H1 (cell line): ENCODE data around the gene BCAR3. TPM values are rescaled to one million over a fixed set of nuclear protein-coding genes. Genes with fewer than 3 reads are reported as not detected.
A peak's percentile ranks its signal among the peaks of the same experiment; 100 is the strongest.

Experiments used
- CTCF ChIA-PET: fragments of 300-600 bp; sonication (Branson Sonifier 250); formaldehyde crosslinking; loops from one replicate; lab custom pipeline; 2021; ENCODE audit not compliant: partially characterized antibody; lab: Charles Lee
- POLR2A ChIA-PET: fragments of 300-600 bp; sonication (Branson Sonifier 250); formaldehyde crosslinking; loops from one replicate; lab custom pipeline; 2021; ENCODE audit warnings: inconsistent platforms; ENCODE audit not compliant: partially characterized antibody; lab: Charles Lee
- DNase-seq, 2 experiments: peaks; one replicate each; pipeline versions ENCODE4 v3.0.0 to v3.0.0-alpha.2; 2010 to 2022; ENCODE audit warnings: low spot score in 2 of 2, low read depth in 1 of 2, mixed read lengths in 1 of 2
- FAIRE-seq: peaks from 2 replicates; lab custom pipeline; 2011; peaks lifted over from hg19 to GRCh38; lab: Jason Lieb, UNC
- H2AFZ ChIP-seq: 2 replicates; pipeline ENCODE4 v1.8.1; 2012; ENCODE audit warnings: low read length, inconsistent platforms
- H2AK5ac ChIP-seq: 2 replicates; pipeline ENCODE4 v1.6.1; 2013; ENCODE audit warnings: low read depth, low read length
- H2BK120ac ChIP-seq: replicated peaks from 2 replicates; pipeline ENCODE3; 2013; ENCODE audit warnings: low read depth, low read length, inconsistent platforms
- H2BK12ac ChIP-seq: 2 replicates; pipeline ENCODE4 v1.6.1; 2013; ENCODE audit warnings: low read depth, low read length
- H2BK15ac ChIP-seq: 2 replicates; pipeline ENCODE4 v1.6.1; 2013; ENCODE audit warnings: low read length
- H2BK20ac ChIP-seq: 2 replicates; pipeline ENCODE4 v1.6.1; 2013; ENCODE audit warnings: low read length
- H2BK5ac ChIP-seq: 2 replicates; pipeline ENCODE4 v1.6.1; 2013; ENCODE audit warnings: low read depth, low read length
- H3K14ac ChIP-seq: 2 replicates; pipeline ENCODE4 v1.6.1; 2013; ENCODE audit warnings: inconsistent platforms; ENCODE audit not compliant: insufficient read length
- H3K18ac ChIP-seq: 2 replicates; pipeline ENCODE4 v1.6.1; 2013; ENCODE audit warnings: low read length; ENCODE audit errors: extremely low read depth
- H3K23ac ChIP-seq: 2 replicates; pipeline ENCODE4 v1.6.1; 2013; ENCODE audit warnings: inconsistent platforms; ENCODE audit not compliant: insufficient read length
- H3K23me2 ChIP-seq: 2 replicates; pipeline ENCODE4 v1.6.1; 2013; ENCODE audit warnings: low read depth, low read length
- H3K27ac ChIP-seq: 2 replicates; pipeline ENCODE4 v1.6.1; 2011; ENCODE audit warnings: low read depth, low read length, inconsistent platforms
- H3K27me3 ChIP-seq, 4 experiments: replicated peaks in 1 of 4; 1 replicate in 1 of 4; 2 replicates in 3 of 4; pipeline versions ENCODE4 v1.6.1 to v1.8.1; 2011 to 2013; ENCODE audit warnings: low read length in 3 of 4, mild to moderate bottlenecking in 3 of 4, inconsistent platforms in 2 of 4, mixed read lengths in 2 of 4, moderate library complexity in 1 of 4; ENCODE audit not compliant: control insufficient read depth in 3 of 4, insufficient read depth in 3 of 4; ENCODE audit errors: extremely low read depth in 1 of 4
- H3K36me3 ChIP-seq, 4 experiments: 2 replicates each; pipeline versions ENCODE4 v1.6.1 to v1.8.1; 2011 to 2013; ENCODE audit warnings: mild to moderate bottlenecking in 4 of 4, low read length in 3 of 4, moderate library complexity in 2 of 4, control low read depth in 1 of 4, inconsistent platforms in 1 of 4; ENCODE audit not compliant: insufficient read depth in 4 of 4, control insufficient read depth in 2 of 4
- H3K4ac ChIP-seq: replicated peaks from 2 replicates; pipeline ENCODE3; 2013; ENCODE audit warnings: low read length, low read depth, mixed read lengths, inconsistent platforms; ENCODE audit not compliant: insufficient read length
- H3K4me1 ChIP-seq, 4 experiments: replicated peaks in 1 of 4; 1 replicate in 1 of 4; 2 replicates in 3 of 4; pipeline versions ENCODE4 v1.6.1 to v1.8.1; 2011 to 2013; ENCODE audit warnings: low read length in 3 of 4, inconsistent platforms in 2 of 4, mixed read lengths in 1 of 4; ENCODE audit not compliant: insufficient read depth in 4 of 4, control insufficient read depth in 3 of 4
- H3K4me2 ChIP-seq, 2 experiments: 2 replicates each; pipeline versions ENCODE4 v1.6.1 to v1.8.1; 2011 to 2013; ENCODE audit warnings: low read depth in 2 of 2, low read length in 2 of 2, control low read depth in 1 of 2, inconsistent platforms in 1 of 2, mild to moderate bottlenecking in 1 of 2; ENCODE audit not compliant: insufficient read depth in 1 of 2
- H3K4me3 ChIP-seq, 4 experiments: fragments of 200-600, 300-600 bp in 1 of 4; sonication (generic), shearing (Covaris generic), sonication (Bioruptor Twin) in 1 of 4; 2 replicates each; pipeline versions ENCODE4 v1.5.1 to v1.8.1; 2011 to 2016; ENCODE audit warnings: low read length in 4 of 4, low read depth in 3 of 4, control low read depth in 2 of 4, inconsistent platforms in 2 of 4, mild to moderate bottlenecking in 2 of 4, mixed read lengths in 1 of 4, moderate library complexity in 1 of 4; ENCODE audit not compliant: insufficient read depth in 2 of 4; ENCODE audit errors: extremely low read depth in 1 of 4
- H3K56ac ChIP-seq: replicated peaks from 2 replicates; pipeline ENCODE3; 2013; ENCODE audit warnings: low read depth, mild to moderate bottlenecking, mixed read lengths, low read length, inconsistent platforms; ENCODE audit not compliant: insufficient read length
- H3K79me1 ChIP-seq: 2 replicates; pipeline ENCODE4 v1.6.1; 2013; ENCODE audit warnings: low read depth, low read length, control low read depth
- H3K79me2 ChIP-seq, 2 experiments: 2 replicates each; pipeline versions ENCODE4 v1.6.1 to v1.8.1; 2012 to 2013; ENCODE audit warnings: low read length in 2 of 2, mild to moderate bottlenecking in 2 of 2, inconsistent platforms in 1 of 2; ENCODE audit not compliant: insufficient read depth in 2 of 2, control insufficient read depth in 1 of 2
- H3K9ac ChIP-seq, 4 experiments: replicated peaks in 1 of 4; 1 replicate in 1 of 4; 2 replicates in 3 of 4; pipeline versions ENCODE4 v1.6.1 to v1.8.1; 2011 to 2013; ENCODE audit warnings: low read depth in 3 of 4, low read length in 3 of 4, control low read depth in 2 of 4, mild to moderate bottlenecking in 2 of 4, moderate library complexity in 2 of 4, inconsistent platforms in 1 of 4; ENCODE audit errors: extremely low read depth in 1 of 4
- H3K9me3 ChIP-seq, 2 experiments: 2 replicates each; pipeline versions ENCODE4 v1.6.1 to v1.8.1; 2012 to 2013; ENCODE audit warnings: mild to moderate bottlenecking in 2 of 2, moderate library complexity in 2 of 2, control low read depth in 1 of 2, inconsistent platforms in 1 of 2, low read depth in 1 of 2, low read length in 1 of 2, mixed read lengths in 1 of 2; ENCODE audit not compliant: insufficient read depth in 2 of 2
- H4K20me1 ChIP-seq, 2 experiments: replicated peaks in 1 of 2; 2 replicates each; pipeline versions ENCODE3 to v1.8.1; 2011 to 2013; ENCODE audit warnings: inconsistent platforms in 2 of 2, low read length in 2 of 2, mild to moderate bottlenecking in 1 of 2; ENCODE audit not compliant: insufficient read depth in 2 of 2, control insufficient read depth in 1 of 2
- H4K5ac ChIP-seq: 2 replicates; pipeline ENCODE4 v1.6.1; 2013; ENCODE audit warnings: low read length, low read depth, mixed read lengths, inconsistent platforms; ENCODE audit not compliant: insufficient read length
- H4K8ac ChIP-seq: 2 replicates; pipeline ENCODE4 v1.8.0; 2013; ENCODE audit warnings: mild to moderate bottlenecking, moderate library complexity, low read length, inconsistent platforms; ENCODE audit not compliant: insufficient read depth; ENCODE audit errors: extremely low read depth
- H4K91ac ChIP-seq: replicated peaks from 2 replicates; pipeline ENCODE3; 2013; ENCODE audit warnings: low read length, mixed read lengths, inconsistent platforms; ENCODE audit not compliant: insufficient read length
- RBBP5 ChIP-seq: IDR thresholded peaks from 2 replicates; pipeline ENCODE4 v1.7.1; 2012; ENCODE audit warnings: low read depth, mild to moderate bottlenecking, inconsistent platforms, low read length, moderate library complexity, borderline replicate concordance
- WGBS, 2 experiments: shearing (Covaris generic) in 1 of 2; methylation state at CpG; one replicate each; pipeline versions ENCODE4 v1.1.6 to v1.1.7; 2013 to 2015; ENCODE audit warnings: low lambda C conversion rate in 2 of 2, mixed read lengths in 2 of 2, inconsistent platforms in 1 of 2, low coverage in 1 of 2, missing lambda C conversion rate in 1 of 2; ENCODE audit not compliant: insufficient replicate concordance in 2 of 2, insufficient coverage in 1 of 2, insufficient read length in 1 of 2; ENCODE audit errors: extremely low coverage in 1 of 2, missing lambda C conversion rate in 1 of 2; 5-methylcytosine and 5-hydroxymethylcytosine counted together
- polyA plus RNA-seq, 7 experiments: library from polyadenylated mRNA; depleted of rRNA in 3 of 7; stranded (reverse) in 5 of 7; unstranded in 2 of 7; fragments of >200 nt in 5 of 7; fragments of 200-250 nt in 2 of 7; gene quantifications; 1 replicate in 5 of 7; 2 replicates in 1 of 7; 4 replicates in 1 of 7; pipeline versions ENCODE4 v1.2.1 to v1.2.3, GENCODE V29; 2011 to 2013; ENCODE audit warnings: missing spikeins in 2 of 7, mixed read lengths in 2 of 7
- total RNA-seq: library from RNA; stranded (reverse); fragmentation: NEBNext Ultra II Directional; extraction: Animal tissue kit (Norgen Biotek cat#: 25700); gene quantifications from 2 replicates; pipeline ENCODE4 v1.2.1, GENCODE V29; 2021
- TF ChIP-seq, protein P1 (sequence below): IDR thresholded peaks from 2 replicates; pipeline ENCODE4 v1.6.1; 2012; ENCODE audit warnings: low read length, inconsistent platforms
- TF ChIP-seq, protein P2 (sequence below): IDR thresholded peaks from 2 replicates; pipeline ENCODE4 v1.6.1; 2012; ENCODE audit warnings: inconsistent platforms

BCAR3 gene
- total and polyA plus RNA-seq, 2 of the 8 experiments (the other 6 are each of a cell fraction or from before 2014, with no cell fraction given) = 5.6 to 9.2 TPM

DNA sequence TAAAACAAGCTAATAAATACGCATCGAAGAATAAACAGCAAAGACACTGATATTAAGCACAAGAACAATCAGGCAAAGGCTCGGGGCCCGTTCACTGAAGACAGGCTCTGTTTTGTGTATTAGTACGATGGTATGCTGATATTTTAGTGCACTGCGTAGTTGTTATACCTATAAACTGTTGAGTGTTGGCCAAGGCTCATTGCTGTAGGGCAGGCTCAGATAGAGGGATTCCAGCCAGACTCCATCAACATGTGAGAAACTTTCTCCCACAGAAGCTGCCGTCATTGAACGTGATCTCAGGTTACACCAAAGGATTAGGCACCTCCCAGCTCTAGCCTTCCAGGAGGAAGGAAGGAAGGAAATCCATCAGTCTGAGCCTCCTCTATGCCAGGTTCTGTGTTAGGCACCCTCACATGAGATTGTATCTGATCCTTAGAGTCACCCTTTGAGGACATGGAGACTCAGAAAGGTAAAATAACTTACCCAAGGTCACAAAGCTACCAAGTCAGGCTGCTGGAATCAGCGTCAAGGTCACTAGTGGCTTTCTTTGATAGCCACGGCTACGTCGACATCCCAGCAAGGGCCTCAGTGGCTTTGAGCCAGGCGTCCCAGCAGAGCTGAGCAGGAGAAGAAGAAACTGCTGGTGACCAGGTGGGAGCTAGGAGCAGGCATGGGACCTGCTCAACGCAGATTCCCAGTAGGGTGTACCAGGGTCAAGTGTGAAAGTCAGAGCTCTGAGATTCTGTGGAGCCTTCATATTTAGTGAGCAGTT lies 14.8 kb downstream of the BCAR3 start:
- Histone ChIP-seq H3K4me2 (0 out of 4 replicates have a peak overlapping the region, but pooled peaks have one; percentile 7 to 21), H2BK12ac (no peak overlapping the region), H3K23me2 (peaks cover 7% of the 10 kb centered on the region; the same call in 1 of the 2 replicates), H3K23ac (no peak overlapping the region), H2BK5ac (no peak overlapping the region), H3K27me3 (no peaks in the 10 kb centered on the region), H2AFZ (no peak overlapping the region), H3K4me3 (no peak overlapping the region), H3K18ac (no peak overlapping the region), H3K4ac (no peak overlapping the region), H3K79me2 (peaks cover 0 to 10% of the 10 kb centered on the region in 2 experiments; a peak in 1 of 4 replicates), H3K56ac (no peak overlapping the region), H3K9ac (no peak overlapping the region), H4K8ac (no peak overlapping the region), H4K5ac (no peak overlapping the region), H2BK15ac (no peak overlapping the region), H3K4me1 (peaks cover 6 to 26% (median 16%) of the 10 kb centered on the region in 4 experiments), H3K14ac (no peak overlapping the region), H3K36me3 (peaks cover 0 to 6% (median 0%) of the 10 kb centered on the region in 4 experiments; a peak in 1 of 8 replicates), H4K91ac (no peak overlapping the region), H4K20me1 (no peaks in the 10 kb centered on the region), H3K79me1 (peaks cover 6% of the 10 kb centered on the region; the same call in 1 of the 2 replicates), H2AK5ac (no peak overlapping the region), H3K9me3 (no peaks in the 10 kb centered on the region), H2BK20ac (no peak overlapping the region), H2BK120ac (no peak overlapping the region), H3K27ac (no peak overlapping the region)
- CTCF ChIA-PET = interaction anchor here (1.1 to 7.0 kb wide), 12 partner anchors 10 to 177 kb away, joined by 3 to 49 read pairs (median 4); no protein-coding TSS in a partner anchor
- no peak for DNase-seq
- WGBS, 2 experiments = 78% methylated on average over 14 of the region's 14 CpGs; no CpG with 5 or more reads in 1 of the 2 experiments
- TF ChIP-seq, protein P1, sequence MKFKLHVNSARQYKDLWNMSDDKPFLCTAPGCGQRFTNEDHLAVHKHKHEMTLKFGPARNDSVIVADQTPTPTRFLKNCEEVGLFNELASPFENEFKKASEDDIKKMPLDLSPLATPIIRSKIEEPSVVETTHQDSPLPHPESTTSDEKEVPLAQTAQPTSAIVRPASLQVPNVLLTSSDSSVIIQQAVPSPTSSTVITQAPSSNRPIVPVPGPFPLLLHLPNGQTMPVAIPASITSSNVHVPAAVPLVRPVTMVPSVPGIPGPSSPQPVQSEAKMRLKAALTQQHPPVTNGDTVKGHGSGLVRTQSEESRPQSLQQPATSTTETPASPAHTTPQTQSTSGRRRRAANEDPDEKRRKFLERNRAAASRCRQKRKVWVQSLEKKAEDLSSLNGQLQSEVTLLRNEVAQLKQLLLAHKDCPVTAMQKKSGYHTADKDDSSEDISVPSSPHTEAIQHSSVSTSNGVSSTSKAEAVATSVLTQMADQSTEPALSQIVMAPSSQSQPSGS = peak; percentile 74; the same call in 1 of the 2 replicates
- TF ChIP-seq, protein P2, sequence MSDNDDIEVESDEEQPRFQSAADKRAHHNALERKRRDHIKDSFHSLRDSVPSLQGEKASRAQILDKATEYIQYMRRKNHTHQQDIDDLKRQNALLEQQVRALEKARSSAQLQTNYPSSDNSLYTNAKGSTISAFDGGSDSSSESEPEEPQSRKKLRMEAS = peak; percentile 25; the same call in 1 of the 2 replicates
- TF ChIP-seq RBBP5 = no peak
- FAIRE-seq = peak; percentile 60
- POLR2A ChIA-PET = interaction anchor here (0.9 to 3.5 kb wide), 5 partner anchors 11 to 148 kb away, joined by 3 to 10 read pairs (median 3); no protein-coding TSS in a partner anchor
